HG03521 (cell line): ENCODE results near the gene HMGA1.
A peak's percentile ranks its signal among the peaks of the same experiment; 100 is the strongest.
"Not testable (repeated sequence)": the region's sequence is repeated elsewhere in the genome, so short reads cannot be mapped to it uniquely, and the experiment has no call there.

ENCODE experiments used
- ATAC-seq: cut with Tn5 transposase; IDR thresholded peaks from one replicate; pipeline ENCODE4 v1.9.1; 2021; ENCODE audit warnings: mild to moderate bottlenecking, moderate library complexity; ENCODE audit not compliant: unreplicated experiment

HMGA1 gene

GRCh38 chr6:34239893-34240292 is 3.2 kb downstream of the HMGA1 start:
- no peak for ATAC-seq

- no peak for ATAC-seq
These were observed 3.9 kb downstream of the HMGA1 start for GRCh38 chr6:34240329-34241248.

DNA sequence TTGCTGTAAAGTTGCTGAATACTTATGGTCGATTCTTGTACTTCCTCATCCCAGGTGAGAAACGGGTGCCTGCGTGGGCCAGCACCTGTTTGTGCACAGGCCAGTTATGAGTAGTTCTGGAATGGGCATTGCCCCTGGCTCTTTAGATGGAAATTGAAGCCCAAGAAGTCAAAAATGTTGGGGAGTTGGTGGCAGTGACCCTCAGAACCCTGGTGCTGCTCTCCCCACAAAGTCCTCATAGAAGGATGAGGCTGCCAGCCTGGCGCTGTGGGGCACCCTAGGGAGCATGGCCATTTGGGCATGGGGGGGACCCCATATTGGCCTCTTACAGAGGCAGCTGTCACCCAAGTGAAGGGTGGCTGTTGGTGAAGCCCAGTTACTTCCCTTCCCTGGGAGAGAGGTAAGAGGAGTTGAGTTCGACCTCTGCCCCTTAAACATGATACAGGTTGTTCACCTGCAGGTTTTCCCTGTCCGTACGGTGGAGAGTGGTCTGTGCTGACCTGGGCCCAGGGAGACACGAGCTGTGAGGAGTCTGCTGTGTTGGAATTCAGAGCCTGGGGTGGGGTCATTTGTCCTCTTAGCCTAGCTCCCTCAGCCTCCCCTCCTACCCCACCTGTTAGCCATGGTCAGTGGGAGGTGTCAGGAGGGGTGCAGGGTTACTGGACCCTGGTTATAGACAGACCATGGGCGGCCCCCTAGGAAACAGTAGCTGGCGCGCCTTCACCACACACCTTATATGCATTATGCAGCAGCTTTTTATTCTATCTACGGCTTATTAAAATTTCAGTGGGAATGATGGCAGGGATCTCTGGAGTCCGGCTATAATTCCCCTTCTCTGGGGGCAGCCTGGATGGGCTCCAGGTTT is 4.9 kb downstream of the HMGA1 start:
- ATAC-seq, result no peak

DNA sequence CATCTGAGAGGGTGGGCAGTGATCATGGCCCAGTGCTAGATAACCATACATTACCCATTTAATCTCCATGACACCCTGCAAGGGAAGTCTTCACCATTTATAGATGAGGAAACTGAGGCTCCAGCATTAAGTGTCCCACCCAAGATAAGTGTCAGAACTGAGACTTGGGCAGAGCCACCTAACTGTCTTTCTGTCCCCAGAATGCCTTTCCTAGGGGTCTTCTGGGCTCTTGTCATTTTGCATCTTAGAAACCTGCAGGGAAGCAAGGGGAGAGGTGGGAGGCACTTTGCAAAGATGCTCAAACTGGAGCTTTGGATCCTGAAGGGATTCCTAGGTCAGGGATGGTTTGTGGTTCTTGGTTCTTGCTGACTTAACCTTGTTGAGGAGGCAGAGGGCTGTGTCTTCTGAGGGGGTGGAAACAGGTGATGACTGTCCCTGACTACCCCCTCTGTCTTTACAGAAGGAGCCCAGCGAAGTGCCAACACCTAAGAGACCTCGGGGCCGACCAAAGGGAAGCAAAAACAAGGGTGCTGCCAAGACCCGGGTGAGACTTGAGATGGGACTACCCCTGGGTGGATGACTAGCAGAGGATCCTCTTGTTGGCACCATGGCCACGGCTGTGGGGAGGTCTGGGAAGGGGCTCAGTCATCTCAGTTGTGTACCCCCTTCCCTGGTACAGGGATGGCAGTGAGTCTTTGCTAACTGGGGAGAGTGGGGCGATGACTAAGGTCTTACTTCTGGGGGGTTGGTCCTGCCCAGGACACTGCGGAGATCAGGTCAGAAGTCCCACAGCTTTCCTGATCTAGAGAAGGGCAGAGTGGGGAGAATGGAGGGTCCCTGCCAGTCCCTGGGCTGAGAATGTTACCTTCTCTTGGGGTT is 5.8 kb downstream of the HMGA1 start:
- ATAC-seq, result no peak

DNA sequence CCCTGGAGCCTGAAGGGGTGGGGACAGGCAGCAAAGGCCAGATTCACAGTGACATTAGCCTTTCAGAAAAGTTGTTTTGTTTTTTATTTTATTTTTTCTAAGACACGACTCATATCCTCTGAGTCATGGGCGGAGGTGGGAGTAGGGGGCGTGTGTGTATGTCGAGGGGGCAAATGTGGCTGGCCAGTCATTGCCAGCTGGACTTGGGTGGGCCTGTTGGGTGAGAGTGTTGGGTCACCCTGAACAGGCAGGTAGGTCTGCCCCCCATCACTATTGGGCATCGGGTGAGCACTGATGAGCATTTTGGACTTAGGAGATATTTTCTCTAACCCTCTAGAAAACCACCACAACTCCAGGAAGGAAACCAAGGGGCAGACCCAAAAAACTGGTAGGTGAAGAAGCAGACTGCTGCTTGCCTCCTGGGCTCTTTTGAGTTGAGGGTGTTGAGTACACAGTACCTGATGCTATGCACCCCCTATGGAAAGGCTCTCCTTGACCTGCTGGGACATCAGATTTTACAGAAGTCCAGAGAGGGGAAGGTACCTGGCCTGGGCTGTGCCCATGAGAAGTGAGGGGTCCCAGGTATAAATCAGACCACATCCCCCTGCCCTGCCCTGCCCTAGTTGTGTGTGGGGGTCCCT is 6.6 kb downstream of the HMGA1 start:
- no peak for ATAC-seq

DNA sequence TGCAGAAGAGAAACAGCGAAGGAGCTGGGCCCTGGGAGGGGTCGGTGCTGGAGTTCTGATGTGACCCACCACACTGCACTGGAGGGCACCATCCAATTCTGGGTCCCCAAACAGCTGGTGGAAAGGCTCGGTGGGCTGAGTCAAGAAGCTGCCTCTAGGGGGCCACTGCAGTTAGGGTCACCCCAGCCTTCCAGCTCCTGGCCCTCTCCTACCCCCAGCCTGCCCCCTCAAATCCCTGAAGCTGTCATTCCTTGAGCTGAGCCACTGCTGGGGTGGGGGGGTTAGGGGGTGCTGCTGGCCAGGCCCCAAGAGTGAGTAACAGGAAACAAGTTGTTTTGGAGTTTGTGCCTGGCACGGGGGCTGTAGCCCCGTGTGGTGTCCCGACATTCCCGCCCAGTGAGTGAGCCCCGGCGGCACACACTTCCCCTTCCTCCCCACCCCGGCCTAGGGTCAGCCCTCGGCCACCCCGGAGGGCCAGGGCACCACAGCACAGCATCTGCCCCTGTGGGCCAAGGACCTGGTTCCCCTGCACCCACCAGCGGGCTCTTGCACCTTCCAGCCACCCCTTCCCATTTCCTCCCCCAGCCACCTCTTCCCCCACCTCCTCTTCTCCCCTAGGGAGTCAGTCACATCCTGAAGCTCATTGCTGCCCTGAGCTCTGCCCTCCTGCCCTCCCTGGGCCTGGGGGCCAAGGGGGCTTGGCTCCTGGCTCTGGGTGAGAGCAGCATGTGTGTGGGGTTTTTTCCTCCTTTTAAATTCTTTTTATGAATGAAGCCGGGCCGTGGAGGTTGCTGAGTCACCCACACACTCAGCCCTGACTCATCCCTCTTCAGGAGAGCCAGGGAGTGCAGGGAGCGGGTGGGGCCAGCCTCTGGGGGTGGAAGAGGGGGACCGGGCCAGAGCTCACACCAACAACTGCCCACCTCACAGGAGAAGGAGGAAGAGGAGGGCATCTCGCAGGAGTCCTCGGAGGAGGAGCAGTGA is 7.5 kb downstream of the HMGA1 start:
- ATAC-seq, result no peak

- not testable (repeated sequence) for ATAC-seq
These were observed 8.5 kb downstream of the HMGA1 start for GRCh38 chr6:34245032-34245760.

DNA sequence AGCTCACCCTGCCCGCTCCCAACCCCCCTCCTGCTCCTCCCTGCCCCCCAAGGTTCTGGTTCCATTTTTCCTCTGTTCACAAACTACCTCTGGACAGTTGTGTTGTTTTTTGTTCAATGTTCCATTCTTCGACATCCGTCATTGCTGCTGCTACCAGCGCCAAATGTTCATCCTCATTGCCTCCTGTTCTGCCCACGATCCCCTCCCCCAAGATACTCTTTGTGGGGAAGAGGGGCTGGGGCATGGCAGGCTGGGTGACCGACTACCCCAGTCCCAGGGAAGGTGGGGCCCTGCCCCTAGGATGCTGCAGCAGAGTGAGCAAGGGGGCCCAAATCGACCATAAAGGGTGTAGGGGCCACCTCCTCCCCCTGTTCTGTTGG is 9.1 kb downstream of the HMGA1 start:
- not testable (repeated sequence) for ATAC-seq

DNA sequence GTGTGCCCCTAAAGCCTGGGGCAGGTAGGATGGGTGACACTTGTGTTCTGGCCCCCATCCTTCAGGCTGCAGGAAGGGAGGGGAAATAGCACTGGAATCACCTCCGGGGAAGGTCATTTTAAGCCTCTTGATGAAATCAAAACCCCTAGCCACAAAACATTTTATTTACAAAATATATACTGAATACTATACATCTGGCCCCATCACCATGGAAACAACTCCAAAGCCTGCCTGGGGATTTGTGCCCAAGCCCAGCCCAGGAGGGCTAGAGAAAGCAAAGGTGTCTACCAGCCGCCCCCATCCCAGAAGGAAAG is 9.5 kb downstream of the HMGA1 start:
- no peak for ATAC-seq

GRCh38 chr6:34246563-34247391 is 10.1 kb downstream of the HMGA1 start:
- no peak for ATAC-seq

DNA sequence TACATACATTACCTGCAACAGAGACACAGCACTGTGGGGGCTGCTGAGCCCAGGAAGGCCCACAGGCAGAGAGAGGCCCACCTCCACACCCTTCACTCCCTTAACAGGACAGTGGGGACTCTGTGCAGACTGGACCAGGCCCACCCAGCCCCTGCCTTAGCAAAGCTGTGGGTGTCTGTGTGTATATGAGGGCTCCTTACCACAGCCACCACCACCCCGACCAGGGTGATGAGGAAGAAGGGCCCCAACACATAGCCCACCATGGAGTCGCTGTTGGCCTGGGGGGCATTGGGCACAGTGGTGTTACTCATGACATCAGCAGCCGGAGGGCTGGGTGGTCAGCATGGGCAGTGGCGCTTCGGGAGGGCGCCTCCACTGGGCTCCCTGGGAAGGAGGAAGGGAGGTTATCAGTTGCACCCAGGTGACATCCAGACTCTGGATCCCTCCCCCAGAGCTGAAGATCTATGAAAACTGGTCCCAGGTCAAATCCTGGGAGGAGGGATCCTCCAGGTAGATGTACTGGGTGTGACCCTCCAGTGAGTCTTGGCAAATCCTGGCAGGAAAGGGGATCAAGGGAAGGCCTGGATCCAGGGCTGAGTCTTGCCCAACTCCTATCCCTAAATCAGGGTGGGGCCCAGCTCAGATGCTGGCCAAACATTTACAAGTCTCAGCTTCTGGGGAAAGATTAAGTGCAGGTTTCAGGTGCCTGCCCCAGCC is 11.0 kb downstream of the HMGA1 start:
- no peak for ATAC-seq

DNA sequence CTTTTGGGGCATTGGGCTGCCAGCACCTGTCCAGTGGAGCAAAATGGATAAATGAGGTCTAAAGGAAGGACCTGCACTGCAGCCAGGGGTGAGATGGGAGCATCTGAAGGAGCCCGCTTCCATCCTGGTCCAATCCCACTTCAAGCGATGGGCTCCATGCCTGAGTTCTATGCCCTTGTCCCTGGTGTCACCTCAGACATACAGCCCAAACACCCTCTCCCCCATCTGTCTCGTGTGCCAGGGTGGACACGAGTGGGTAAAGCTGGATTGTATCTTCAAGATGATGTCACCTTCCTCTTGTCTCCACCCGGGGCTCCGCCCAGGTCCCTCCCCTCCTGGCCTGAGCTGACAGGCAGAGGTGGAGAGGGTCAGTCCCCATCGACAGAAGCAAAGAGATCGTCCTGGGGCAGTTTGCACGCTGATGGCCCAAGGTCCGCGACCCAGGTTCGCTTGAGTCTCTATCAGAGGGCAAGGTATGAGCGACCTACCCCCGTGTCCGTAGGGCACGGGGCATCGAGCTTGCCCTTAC is 11.6 kb downstream of the HMGA1 start:
- ATAC-seq, result peak; percentile 12

- peak; percentile 76 for ATAC-seq
These were observed 12.2 kb downstream of the HMGA1 start, which contains the start of gene SMIM29 for GRCh38 chr6:34248727-34249468. Gene SMIM29, minus strand, starts transcription at chr6:34249006. Its CDS starts 1,215 bp downstream, at chr6:34247791.

DNA sequence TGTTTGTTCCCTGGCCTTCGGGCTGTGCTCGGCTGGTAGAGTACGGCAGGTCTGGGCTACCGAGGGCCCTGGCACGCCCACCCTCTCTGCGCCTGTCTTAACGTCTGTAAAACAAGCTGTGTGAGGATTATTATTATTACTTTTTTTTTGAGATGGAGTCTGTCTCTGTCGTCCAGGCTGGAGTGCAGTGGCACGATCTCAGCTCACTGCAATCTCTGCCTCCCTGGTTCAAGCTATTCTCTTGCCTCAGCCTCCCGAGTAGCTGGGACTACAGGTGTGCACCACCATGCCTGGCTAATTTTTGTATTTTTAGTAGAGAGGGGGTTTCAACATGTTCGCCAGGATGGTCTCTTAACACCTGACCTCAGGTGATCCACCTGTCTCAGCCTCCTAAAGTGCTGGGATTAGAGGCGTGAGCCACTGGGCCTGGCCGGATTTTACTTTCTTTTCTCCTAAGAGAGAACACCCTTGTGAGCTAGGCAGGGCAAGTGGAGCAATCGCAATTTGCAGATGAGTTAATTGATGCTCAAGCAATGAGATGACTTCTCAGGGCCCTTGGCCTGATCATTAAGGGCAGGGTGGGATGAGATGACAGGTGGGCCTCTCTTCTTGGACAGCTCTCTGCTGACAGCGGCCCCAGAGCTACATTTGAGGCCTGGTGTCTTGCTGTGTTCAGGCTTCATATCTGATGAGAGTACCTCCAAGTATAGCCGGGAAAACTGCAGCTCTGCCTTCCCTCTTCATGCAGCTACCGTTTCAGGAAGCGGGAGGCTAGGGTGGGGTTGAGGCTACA is 13.0 kb downstream of the HMGA1 start:
- no peak for ATAC-seq

DNA sequence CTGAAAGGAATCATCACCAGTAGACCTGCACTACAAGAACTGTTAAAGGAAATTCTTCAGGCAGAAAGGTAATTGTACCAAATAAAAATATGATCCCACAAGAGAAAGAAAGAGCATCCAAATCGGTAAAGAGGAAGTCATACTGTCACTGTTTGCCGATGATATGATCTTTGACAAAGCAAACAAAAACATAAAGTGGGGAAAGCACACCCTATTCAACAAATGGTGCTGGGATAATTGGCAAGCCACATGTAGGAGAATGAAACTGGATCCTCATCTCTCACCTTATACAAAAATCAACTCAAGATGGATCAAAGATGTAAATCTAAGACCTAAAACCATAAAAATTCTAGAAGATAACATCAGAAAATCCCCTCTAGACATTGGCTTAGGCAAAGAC is 15.7 kb downstream of the HMGA1 start:
- ATAC-seq, result not testable (repeated sequence)
